NT2/D1 (cell line): ENCODE data around the gene SP100.

Experiments used
- SUZ12 ChIP-seq: IDR thresholded peaks from 2 replicates; pipeline ENCODE4 v1.6.1; 2011; ENCODE audit not compliant: insufficient read length, insufficient read depth; ENCODE audit errors: extremely low read depth
- YY1 ChIP-seq: IDR thresholded peaks from 2 replicates; pipeline ENCODE4 v1.6.1; 2011; ENCODE audit not compliant: insufficient read length, insufficient read depth
- ZNF274 ChIP-seq: IDR thresholded peaks from 2 replicates; pipeline ENCODE4 v1.6.1; 2011; ENCODE audit warnings: mild to moderate bottlenecking, low read depth, low read length

- TF ChIP-seq ZNF274 (no peak), SUZ12 (no peak), YY1 (no peak)
Measured at GRCh38 chr2:230449901-230450467, 34.0 kb downstream of the SP100 start.
